CD4-positive, alpha-beta T cell (primary cell): Measurements from ENCODE around the gene ITGA4. TPM values are rescaled to one million over a fixed set of nuclear protein-coding genes. Genes with fewer than 3 reads are reported as not detected.

Experiments
- ATAC-seq: fragments of 200-7000 bp; cut with Tn5 transposase; one replicate; pipeline ENCODE4 v1.10.0; 2022; ENCODE audit warnings: mild to moderate bottlenecking; ENCODE audit not compliant: poor library complexity
- CTCF ChIA-PET: fragments of 350-600 bp; sonication (Branson Sonifier 250); formaldehyde crosslinking; loops from one replicate; lab custom pipeline; 2021; ENCODE audit warnings: antibody characterized with exemption, inconsistent platforms; lab: Charles Lee
- POLR2A ChIA-PET: fragments of 350-600 bp; sonication (Branson Sonifier 250); formaldehyde crosslinking; loops from one replicate; lab custom pipeline; 2021; ENCODE audit warnings: antibody characterized with exemption, inconsistent platforms; lab: Charles Lee
- DNase-seq, 14 experiments: peaks; one replicate each; pipeline ENCODE4 v3.0.0-alpha.2; 2013 to 2020; ENCODE audit warnings: mixed read lengths in 2 of 14
- H3K27ac ChIP-seq, 2 donors: one replicate each; pipeline versions ENCODE4 v1.5.1 to v1.7.0; 2013; ENCODE audit warnings: low read length in 2 of 2, low read depth in 1 of 2, mild to moderate bottlenecking in 1 of 2
- H3K27me3 ChIP-seq, 2 experiments: 1 replicate in 1 of 2; 2 replicates in 1 of 2; pipeline versions ENCODE4 v1.6.1 to v1.7.0; 2013; ENCODE audit warnings: low read length in 2 of 2, control low read depth in 1 of 2, mild to moderate bottlenecking in 1 of 2, moderate library complexity in 1 of 2; ENCODE audit not compliant: insufficient read depth in 2 of 2, control insufficient read depth in 1 of 2
- H3K36me3 ChIP-seq: one replicate; pipeline ENCODE4 v1.6.1; 2013; ENCODE audit warnings: low read length, control low read depth; ENCODE audit not compliant: insufficient read depth
- H3K4me1 ChIP-seq: one replicate; pipeline ENCODE4 v1.6.1; 2013; ENCODE audit warnings: low read length, control low read depth; ENCODE audit not compliant: insufficient read depth
- H3K4me3 ChIP-seq: one replicate; pipeline ENCODE4 v1.5.1; 2013; ENCODE audit warnings: mild to moderate bottlenecking, low read length, moderate library complexity
- H3K9me3 ChIP-seq, 2 experiments: 1 replicate in 1 of 2; 2 replicates in 1 of 2; pipeline versions ENCODE4 v1.6.1 to v1.7.0; 2013; ENCODE audit warnings: low read length in 2 of 2, mild to moderate bottlenecking in 2 of 2, control low read depth in 1 of 2, moderate library complexity in 1 of 2; ENCODE audit not compliant: control insufficient read depth in 1 of 2, insufficient read depth in 1 of 2
- H3K27ac Mint-ChIP-seq: one replicate; pipeline ENCODE4 v1.8.0; 2020; ENCODE audit warnings: mixed read lengths
- H3K27me3 Mint-ChIP-seq: one replicate; pipeline ENCODE4 v1.8.0; 2021; ENCODE audit warnings: mixed read lengths
- H3K36me3 Mint-ChIP-seq: one replicate; pipeline ENCODE4 v1.8.0; 2021; ENCODE audit warnings: low read depth, mixed read lengths
- H3K4me1 Mint-ChIP-seq: one replicate; pipeline ENCODE4 v1.8.0; 2021; ENCODE audit warnings: low read depth, mixed read lengths
- H3K4me3 Mint-ChIP-seq: one replicate; pipeline ENCODE4 v1.8.0; 2020; ENCODE audit warnings: mild to moderate bottlenecking, mixed read lengths
- H3K9me3 Mint-ChIP-seq: one replicate; pipeline ENCODE4 v1.8.0; 2020; ENCODE audit warnings: mixed read lengths
- CTCF ChIP-seq: fragments of 200-600 bp; IDR thresholded peaks from one replicate; pipeline ENCODE4 v1.8.0; 2022; ENCODE audit warnings: antibody characterized with exemption, mild to moderate bottlenecking
- intact Hi-C, 2 experiments: fragments of 100-400 bp; cut with DNase I in 1 of 2; cut with micrococcal nuclease in 1 of 2; formaldehyde crosslinking; loops; one replicate each; pipeline versions ENCODE4 v1.15.1 to v1.9.0; 2023 to 2025; cut with DNase I, micrococcal nuclease
- total RNA-seq, 174 experiments: library from RNA in 2 of 174; stranded (reverse) in 2 of 174; gene quantifications; one replicate each; pipeline ENCODE4 v1.2.3 and lab custom pipeline; 2021 to 2026

ITGA4 gene
- total RNA-seq, 2 experiments from 2014 or later = 79.4 to 79.5 TPM

GRCh38 chr2:181575650-181576025 is 118.5 kb downstream of the ITGA4 start:
- no peaks in the 10 kb centered on the region for H3K36me3 Mint-ChIP-seq
- no peak for TF ChIP-seq CTCF
- no peak for DNase-seq
- Histone ChIP-seq H3K36me3 (no peaks in the 10 kb centered on the region), H3K4me1 (no peaks in the 10 kb centered on the region), H3K9me3 (no peaks in the 10 kb centered on the region), H3K27ac (no peak overlapping the region), H3K27me3 (no peaks in the 10 kb centered on the region), H3K4me3 (no peak overlapping the region)
- ChIA-PET POLR2A (no interaction called here), CTCF (no interaction called here)
- ATAC-seq = no peak
- no peaks in the 10 kb centered on the region for H3K4me1 Mint-ChIP-seq
- peaks cover 5% of the 10 kb centered on the region for H3K27me3 Mint-ChIP-seq
- H3K9me3 Mint-ChIP-seq = no peaks in the 10 kb centered on the region
- no peak overlapping the region for H3K27ac Mint-ChIP-seq
- intact Hi-C loops = loop anchor here (2.0 to 10.0 kb wide), 2 partner anchors 137 to 139 kb away; no protein-coding TSS in a partner anchor
- no peak overlapping the region for H3K4me3 Mint-ChIP-seq

- Mint-ChIP-seq H3K9me3 (no peaks in the 10 kb centered on the region), H3K27me3 (peaks cover 5% of the 10 kb centered on the region), H3K36me3 (no peaks in the 10 kb centered on the region), H3K4me3 (no peak overlapping the region), H3K4me1 (no peaks in the 10 kb centered on the region), H3K27ac (no peak overlapping the region)
- ATAC-seq = no peak
- Histone ChIP-seq H3K36me3 (no peaks in the 10 kb centered on the region), H3K27me3 (no peaks in the 10 kb centered on the region), H3K4me1 (no peaks in the 10 kb centered on the region), H3K9me3 (no peaks in the 10 kb centered on the region), H3K4me3 (no peak overlapping the region), H3K27ac (no peak overlapping the region)
- POLR2A ChIA-PET = no interaction called here
- TF ChIP-seq CTCF = no peak
- intact Hi-C loops = loop anchor here in 1 of 2 experiments (10.0 kb wide), 1 partner anchor 138 kb away; no protein-coding TSS in a partner anchor
- no peak for DNase-seq
- CTCF ChIA-PET = no interaction called here
Measured at GRCh38 chr2:181576431-181576830, 119.2 kb downstream of the ITGA4 start.

GRCh38 chr2:181578829-181579228 is 121.6 kb downstream of the ITGA4 start:
- ATAC-seq = no peak
- H3K4me1 ChIP-seq = no peaks in the 10 kb centered on the region
- H3K9me3 ChIP-seq = no peaks in the 10 kb centered on the region
- no peak for TF ChIP-seq CTCF
- Mint-ChIP-seq H3K4me3 (no peak overlapping the region), H3K4me1 (no peaks in the 10 kb centered on the region), H3K27ac (no peak overlapping the region), H3K36me3 (no peaks in the 10 kb centered on the region), H3K27me3 (peaks cover 10% of the 10 kb centered on the region), H3K9me3 (no peaks in the 10 kb centered on the region)
- ChIA-PET POLR2A (no interaction called here), CTCF (no interaction called here)
- DNase-seq = no peak
- no peak overlapping the region for H3K4me3 ChIP-seq
- no peaks in the 10 kb centered on the region for H3K27me3 ChIP-seq
- no peaks in the 10 kb centered on the region for H3K36me3 ChIP-seq
- no peak overlapping the region for H3K27ac ChIP-seq
- intact Hi-C loops = loop anchor here in 1 of 2 experiments (10.0 kb wide), 1 partner anchor 136 kb away; no protein-coding TSS in a partner anchor
